ENCODE data around the gene EIF5B.

EIF5B gene

GRCh38 chr2:99448556-99448955 is 111.4 kb downstream of the EIF5B start:
- Histone ChIP-seq H3K9ac (ENCODE audit: low read depth in 1 of 2, low read length in 2 of 2) (no peak overlapping the region), H3K36me3 (ENCODE audit: control insufficient read depth in 2 of 2, insufficient read depth in 2 of 2, low read length in 2 of 2) (peaks cover 21 to 30% of the 10 kb centered on the region in 2 donors), H3K4me3 (ENCODE audit: low read length in 2 of 2) (no peak overlapping the region), H3K9me3 (ENCODE audit: control insufficient read depth in 2 of 2, low read length in 2 of 2) (no peaks in the 10 kb centered on the region), H3K27ac (ENCODE audit: low read depth in 2 of 2, low read length in 2 of 2) (no peak overlapping the region), H3K4me1 (ENCODE audit: control insufficient read depth in 2 of 2, insufficient read depth in 2 of 2, low read length in 2 of 2) (no peaks in the 10 kb centered on the region), H3K27me3 (ENCODE audit: control insufficient read depth in 2 of 2, insufficient read depth in 2 of 2, low read length in 2 of 2) (no peaks in the 10 kb centered on the region)

- Histone ChIP-seq H3K36me3 (ENCODE audit: control insufficient read depth in 2 of 2, insufficient read depth in 2 of 2, low read length in 2 of 2) (peaks cover 26 to 38% of the 10 kb centered on the region in 2 donors), H3K9me3 (ENCODE audit: control insufficient read depth in 2 of 2, low read length in 2 of 2) (no peaks in the 10 kb centered on the region), H3K4me1 (ENCODE audit: control insufficient read depth in 2 of 2, insufficient read depth in 2 of 2, low read length in 2 of 2) (no peaks in the 10 kb centered on the region), H3K4me3 (ENCODE audit: low read length in 2 of 2) (no peak overlapping the region), H3K27ac (ENCODE audit: low read depth in 2 of 2, low read length in 2 of 2) (no peak overlapping the region), H3K27me3 (ENCODE audit: control insufficient read depth in 2 of 2, insufficient read depth in 2 of 2, low read length in 2 of 2) (no peaks in the 10 kb centered on the region), H3K9ac (ENCODE audit: low read depth in 1 of 2, low read length in 2 of 2) (no peak overlapping the region)
Observed at GRCh38 chr2:99450199-99450598, 113.0 kb downstream of the EIF5B start.

Measured in mucosa of rectum (tissue), 2 donors.